Suprapubic skin (tissue), 4 donors: Measurements from ENCODE around the gene GMCL2. TPM values are rescaled to one million over a fixed set of nuclear protein-coding genes. Genes with fewer than 3 reads are reported as not detected.

Source experiments
- DNase-seq, 2 donors: peaks; one replicate each; pipeline ENCODE4 v3.0.0-alpha.2; 2019; ENCODE audit warnings: low spot score in 2 of 2
- H3K27ac ChIP-seq: fragments of 200-600 bp; sonication (generic); one replicate; pipeline ENCODE4 v1.5.1; 2019
- H3K27me3 ChIP-seq: fragments of 200-600 bp; sonication (generic); one replicate; pipeline ENCODE4 v1.5.1; 2019
- H3K36me3 ChIP-seq: fragments of 200-600 bp; sonication (generic); one replicate; pipeline ENCODE4 v1.5.1; 2019
- H3K4me1 ChIP-seq: fragments of 200-600 bp; sonication (generic); one replicate; pipeline ENCODE4 v1.5.1; 2019
- H3K4me3 ChIP-seq: fragments of 200-600 bp; sonication (generic); one replicate; pipeline ENCODE4 v1.5.1; 2019; ENCODE audit warnings: mild to moderate bottlenecking
- H3K9me3 ChIP-seq: fragments of 200-600 bp; sonication (generic); one replicate; pipeline ENCODE4 v1.5.1; 2019
- EP300 ChIP-seq: sonication (generic); formaldehyde crosslinking; IDR thresholded peaks from one replicate; pipeline ENCODE4 v1.6.1; 2017; ENCODE audit warnings: antibody characterized with exemption
- POLR2A ChIP-seq, 2 donors: fragments of 450-650 bp; IDR thresholded peaks; one replicate each; pipeline ENCODE4 v1.6.1; 2017; ENCODE audit warnings: antibody characterized with exemption in 2 of 2, mild to moderate bottlenecking in 2 of 2, moderate library complexity in 2 of 2
- POLR2AphosphoS5 ChIP-seq, 3 donors: sonication (generic); formaldehyde crosslinking; IDR thresholded peaks; one replicate each; pipeline ENCODE4 v1.6.1; 2017; ENCODE audit warnings: antibody characterized with exemption in 3 of 3
- WGBS: methylation state at CpG from one replicate; pipeline ENCODE4 v1.1.5; 2018; 5-methylcytosine and 5-hydroxymethylcytosine counted together
- total RNA-seq, 4 donors: library from RNA; depleted of rRNA; stranded (reverse); fragments of >200 nt; gene quantifications; one replicate each; pipeline ENCODE4 v1.1.0, GENCODE V29; 2016
- TF ChIP-seq, protein P1 (sequence below), 2 donors: fragments of 200-600 bp in 1 of 2; fragments of 450-650 bp in 1 of 2; sonication (generic) in 1 of 2; IDR thresholded peaks; one replicate each; pipeline ENCODE4 v1.5.1; 2016 to 2019; ENCODE audit warnings: antibody characterized with exemption in 2 of 2, mild to moderate bottlenecking in 1 of 2, moderate library complexity in 1 of 2

The GMCL2 gene
- total RNA-seq, 4 donors from 2014 or later, result 0.49 TPM; not detected in 3

DNA sequence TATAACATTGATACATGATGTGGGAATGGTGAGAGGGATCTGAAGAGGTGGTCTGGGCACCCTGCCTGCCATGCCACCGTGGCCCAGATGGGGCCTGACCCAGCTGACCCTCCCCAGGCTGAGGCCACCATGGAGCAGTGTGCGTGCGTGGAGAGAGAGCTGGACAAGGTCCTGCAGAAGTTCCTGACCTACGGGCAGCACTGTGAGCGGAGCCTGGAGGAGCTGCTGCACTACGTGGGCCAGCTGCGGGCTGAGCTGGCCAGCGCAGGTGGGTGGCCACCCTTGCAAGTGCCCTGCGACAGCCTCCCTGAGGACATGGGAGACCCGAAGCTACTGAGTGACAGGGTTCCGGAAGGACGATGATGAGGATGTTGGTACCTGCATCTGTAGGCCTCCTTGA is 49.2 kb downstream of the GMCL2 start:
- Histone ChIP-seq H3K27ac (no peak overlapping the region), H3K9me3 (no peaks in the 10 kb centered on the region), H3K27me3 (no peaks in the 10 kb centered on the region), H3K4me3 (no peak overlapping the region), H3K36me3 (peaks cover 52% of the 10 kb centered on the region), H3K4me1 (no peaks in the 10 kb centered on the region)
- TF ChIP-seq POLR2AphosphoS5 (IDR thresholded peaks at IDR 0.05) (no peak), POLR2A (IDR thresholded peaks at IDR 0.05) (no peak), EP300 (no peak)
- TF ChIP-seq, protein P1, sequence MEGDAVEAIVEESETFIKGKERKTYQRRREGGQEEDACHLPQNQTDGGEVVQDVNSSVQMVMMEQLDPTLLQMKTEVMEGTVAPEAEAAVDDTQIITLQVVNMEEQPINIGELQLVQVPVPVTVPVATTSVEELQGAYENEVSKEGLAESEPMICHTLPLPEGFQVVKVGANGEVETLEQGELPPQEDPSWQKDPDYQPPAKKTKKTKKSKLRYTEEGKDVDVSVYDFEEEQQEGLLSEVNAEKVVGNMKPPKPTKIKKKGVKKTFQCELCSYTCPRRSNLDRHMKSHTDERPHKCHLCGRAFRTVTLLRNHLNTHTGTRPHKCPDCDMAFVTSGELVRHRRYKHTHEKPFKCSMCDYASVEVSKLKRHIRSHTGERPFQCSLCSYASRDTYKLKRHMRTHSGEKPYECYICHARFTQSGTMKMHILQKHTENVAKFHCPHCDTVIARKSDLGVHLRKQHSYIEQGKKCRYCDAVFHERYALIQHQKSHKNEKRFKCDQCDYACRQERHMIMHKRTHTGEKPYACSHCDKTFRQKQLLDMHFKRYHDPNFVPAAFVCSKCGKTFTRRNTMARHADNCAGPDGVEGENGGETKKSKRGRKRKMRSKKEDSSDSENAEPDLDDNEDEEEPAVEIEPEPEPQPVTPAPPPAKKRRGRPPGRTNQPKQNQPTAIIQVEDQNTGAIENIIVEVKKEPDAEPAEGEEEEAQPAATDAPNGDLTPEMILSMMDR (IDR thresholded peaks at IDR 0.05), result no peak
- DNase-seq, result no peak
- WGBS, result 81% methylated on average over 10 of the region's 12 CpGs

DNA sequence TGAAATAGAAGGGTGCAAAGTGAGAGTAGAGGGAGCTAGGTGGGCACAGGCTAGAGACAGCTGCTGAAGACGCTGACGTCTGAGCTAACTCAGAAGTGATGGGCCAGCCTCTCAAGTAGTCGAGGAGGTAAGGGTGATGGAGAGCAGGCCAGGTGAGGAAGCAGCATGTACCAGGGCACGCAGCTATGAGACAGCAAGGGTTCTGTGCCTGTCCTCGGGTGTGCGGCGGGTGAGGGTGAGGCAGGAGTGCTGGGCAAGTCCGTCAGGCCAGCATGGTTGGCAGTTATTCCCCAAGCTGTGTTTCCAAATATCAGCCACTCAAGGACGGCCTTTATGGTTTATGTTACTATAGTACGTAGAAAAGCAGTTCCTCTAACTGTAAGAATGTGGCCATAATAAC is 50.2 kb downstream of the GMCL2 start:
- no peak overlapping the region for H3K27ac ChIP-seq
- TF ChIP-seq POLR2AphosphoS5 (IDR thresholded peaks at IDR 0.05) (no peak), POLR2A (IDR thresholded peaks at IDR 0.05) (no peak), EP300 (no peak)
- TF ChIP-seq, protein P1 (IDR thresholded peaks at IDR 0.05), result no peak
- H3K4me1 ChIP-seq, result peaks cover 5% of the 10 kb centered on the region
- peaks cover 42% of the 10 kb centered on the region for H3K36me3 ChIP-seq
- no peak overlapping the region for H3K4me3 ChIP-seq
- H3K27me3 ChIP-seq, result no peaks in the 10 kb centered on the region
- H3K9me3 ChIP-seq, result no peaks in the 10 kb centered on the region
- 85% methylated on average over 10 of the region's 10 CpGs for WGBS
- no peak for DNase-seq

Other genes starting within 250 kb of the GMCL2 start
- gene PROP1, start 191.1 kb downstream of the GMCL2 start, total RNA-seq, result not detected
- gene N4BP3, start 73.8 kb downstream of the GMCL2 start, total RNA-seq, result 10 to 100 TPM in 3 of 4 donors, 1 to 10 TPM in 1; 7.6 to 14.0 (median 11.7) TPM
- 10 to 100 TPM; 38.6 to 60.6 (median 42.9) TPM for gene RMND5B, start 56.4 kb downstream of the GMCL2 start, total RNA-seq
- gene NHP2, start 33.5 kb downstream of the GMCL2 start, total RNA-seq, result 100 to 1,000 TPM in 3 of 4 donors, 10 to 100 TPM in 1; 75.8 to 278 (median 210) TPM
- gene HNRNPAB, start 17.2 kb upstream of the GMCL2 start, total RNA-seq, result 100 to 1,000 TPM in 1 of 4 donors, 10 to 100 TPM in 3; 57.0 to 113 (median 83.1) TPM
- gene PHYKPL, start 45.4 kb upstream of the GMCL2 start, total RNA-seq, result 10 to 100 TPM; 27.1 to 50.5 (median 35.7) TPM